Esophagus (tissue), 2 donors: ENCODE results near the gene MRPS6. TPM values are rescaled to one million over a fixed set of nuclear protein-coding genes. Genes with fewer than 3 reads are reported as not detected.

ENCODE experiments used
- H3K27ac ChIP-seq, 2 donors: one replicate each; pipeline ENCODE4 v1.5.1; 2013; ENCODE audit warnings: low read depth in 2 of 2, mild to moderate bottlenecking in 2 of 2, inconsistent platforms in 1 of 2, low read length in 1 of 2, moderate library complexity in 1 of 2
- H3K27me3 ChIP-seq, 2 donors: one replicate each; pipeline ENCODE4 v1.6.1; 2013; ENCODE audit warnings: low read length in 2 of 2, control low read depth in 1 of 2, mild to moderate bottlenecking in 1 of 2; ENCODE audit not compliant: insufficient read depth in 2 of 2, control insufficient read depth in 1 of 2
- H3K36me3 ChIP-seq, 2 donors: one replicate each; pipeline ENCODE4 v1.6.1; 2013; ENCODE audit warnings: low read length in 1 of 2; ENCODE audit not compliant: control insufficient read depth in 2 of 2, insufficient read depth in 2 of 2
- H3K4me1 ChIP-seq, 2 donors: one replicate each; pipeline ENCODE4 v1.6.1; 2013; ENCODE audit warnings: low read length in 1 of 2; ENCODE audit not compliant: control insufficient read depth in 2 of 2, insufficient read depth in 2 of 2
- H3K4me3 ChIP-seq, 2 donors: one replicate each; pipeline ENCODE4 v1.5.1; 2013; ENCODE audit warnings: low read length in 2 of 2, mild to moderate bottlenecking in 2 of 2, low read depth in 1 of 2, moderate library complexity in 1 of 2
- H3K9me3 ChIP-seq, 2 donors: one replicate each; pipeline ENCODE4 v1.6.1; 2013; ENCODE audit warnings: mild to moderate bottlenecking in 2 of 2, low read depth in 1 of 2, low read length in 1 of 2, moderate library complexity in 1 of 2; ENCODE audit not compliant: control insufficient read depth in 2 of 2, insufficient read depth in 1 of 2
- WGBS, 2 donors: extraction: QIAGEN DNeasy Blood & Tissue Kit; methylation state at CpG; one replicate each; pipeline ENCODE4 v1.1.7; 2013; 5-methylcytosine and 5-hydroxymethylcytosine counted together
- polyA plus RNA-seq, 2 donors: library from polyadenylated mRNA; stranded (reverse); fragments of 200-250 nt; gene quantifications; one replicate each; pipeline ENCODE4 v1.2.3, GENCODE V29; 2013
- donor health status: healthy with polysubstance abuse.
- donor health status: Bipolar disorder and iron deficiency.

Gene MRPS6
- polyA plus RNA-seq, 2 donors: 24.3 to 37.8 TPM

GRCh38 chr21:34061983-34062382 lies 11.4 kb upstream of the MRPS6 start:
- 92 to 93% methylated on average over 3 of the region's 3 CpGs for WGBS, 2 donors
- H3K27ac ChIP-seq: no peak overlapping the region
- no peaks in the 10 kb centered on the region for H3K4me1 ChIP-seq
- no peaks in the 10 kb centered on the region for H3K27me3 ChIP-seq
- no peak overlapping the region for H3K4me3 ChIP-seq
- H3K36me3 ChIP-seq: no peaks in the 10 kb centered on the region
- H3K9me3 ChIP-seq: peaks cover 0 to 2% of the 10 kb centered on the region in 2 donors

- Histone ChIP-seq H3K36me3 (no peaks in the 10 kb centered on the region), H3K9me3 (peaks cover 0 to 2% of the 10 kb centered on the region in 2 donors), H3K27ac (no peak overlapping the region), H3K4me1 (no peaks in the 10 kb centered on the region), H3K4me3 (no peak overlapping the region), H3K27me3 (no peaks in the 10 kb centered on the region)
- WGBS, 2 donors: 75 to 78% methylated on average over 3 of the region's 3 CpGs
Measured at GRCh38 chr21:34065027-34065426, 8.4 kb upstream of the MRPS6 start.

- H3K4me1 ChIP-seq: no peaks in the 10 kb centered on the region
- WGBS, 2 donors: 88% methylated on average over 9 of the region's 9 CpGs
- no peaks in the 10 kb centered on the region for H3K36me3 ChIP-seq
- H3K4me3 ChIP-seq: no peak overlapping the region
- no peaks in the 10 kb centered on the region for H3K27me3 ChIP-seq
- H3K9me3 ChIP-seq: no peaks in the 10 kb centered on the region
- no peak overlapping the region for H3K27ac ChIP-seq
Measured at GRCh38 chr21:34071683-34072082, 1.7 kb upstream of the MRPS6 start.

GRCh38 chr21:34072145-34073031 lies 990 bp upstream of the MRPS6 start:
- 32 to 35% methylated on average over 31 to 32 of the region's 32 CpGs for WGBS, 2 donors
- Histone ChIP-seq H3K36me3 (no peaks in the 10 kb centered on the region), H3K9me3 (no peaks in the 10 kb centered on the region), H3K27ac (peak overlapping the region; percentile 28 to 68), H3K4me3 (peak overlapping the region; percentile 60 to 100), H3K4me1 (no peaks in the 10 kb centered on the region), H3K27me3 (no peaks in the 10 kb centered on the region)

- Histone ChIP-seq H3K36me3 (no peaks in the 10 kb centered on the region), H3K4me1 (no peaks in the 10 kb centered on the region), H3K27me3 (no peaks in the 10 kb centered on the region), H3K4me3 (peak overlapping the region; percentile 90 to 100), H3K27ac (peak overlapping the region; percentile 90 to 93), H3K9me3 (no peaks in the 10 kb centered on the region)
- WGBS, 2 donors: 0 to 1% methylated on average over 50 to 95 of the region's 95 CpGs
Measured at GRCh38 chr21:34073749-34074282, 438 bp downstream of the MRPS6 start.

DNA sequence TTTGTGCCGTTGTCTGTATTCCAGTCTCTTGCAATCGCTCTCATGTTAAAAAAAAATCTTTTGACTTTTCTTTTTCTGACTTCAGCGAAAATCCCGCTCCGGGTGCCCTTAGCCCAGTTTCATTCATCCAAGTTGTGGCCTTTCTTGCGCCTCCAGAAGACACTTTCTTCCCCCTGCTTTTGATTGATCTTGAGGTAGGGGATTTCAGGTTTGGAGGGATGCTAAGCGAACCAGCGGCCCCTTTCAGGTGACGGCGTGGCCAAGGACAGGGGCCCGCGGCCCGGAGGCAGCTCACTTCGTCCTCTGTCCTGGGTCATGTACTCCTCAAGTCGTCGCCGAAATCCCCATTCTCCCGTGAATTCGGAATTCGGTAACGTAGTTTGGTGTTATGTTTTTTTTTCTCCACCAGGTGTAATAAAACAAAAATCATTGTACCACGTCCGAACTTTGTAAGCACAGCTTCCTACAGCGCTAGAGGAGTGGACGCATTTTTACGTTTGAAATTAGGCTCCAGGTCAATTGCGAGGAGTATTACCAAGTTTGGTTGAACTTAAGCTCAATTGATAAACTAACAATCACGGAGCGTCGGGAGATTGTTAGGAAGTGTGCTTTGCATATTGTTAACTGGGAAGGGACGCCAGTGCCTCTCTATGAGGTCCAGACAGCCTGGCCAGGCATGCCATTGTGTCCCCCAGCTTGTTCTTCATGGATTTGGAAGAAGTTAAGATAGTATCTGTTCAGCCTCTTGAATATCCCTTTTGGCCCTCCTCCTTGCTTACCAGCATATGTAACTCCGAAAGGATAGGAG lies 1.1 kb downstream of the MRPS6 start:
- Histone ChIP-seq H3K4me3 (peak overlapping the region; percentile 90 to 100), H3K9me3 (no peaks in the 10 kb centered on the region), H3K27ac (peak overlapping the region; percentile 26 to 93), H3K4me1 (no peaks in the 10 kb centered on the region), H3K27me3 (no peaks in the 10 kb centered on the region), H3K36me3 (no peaks in the 10 kb centered on the region)
- 14% methylated on average over 32 of the region's 32 CpGs for WGBS, 2 donors

- Histone ChIP-seq H3K27ac (no peak overlapping the region), H3K36me3 (no peaks in the 10 kb centered on the region), H3K9me3 (no peaks in the 10 kb centered on the region), H3K27me3 (no peaks in the 10 kb centered on the region), H3K4me3 (peak overlapping the region in 1 of 2 donors; percentile 100), H3K4me1 (peaks cover 0 to 2% of the 10 kb centered on the region in 2 donors)
- WGBS, 2 donors: 40 to 44% methylated on average over 2 of the region's 2 CpGs
Measured at GRCh38 chr21:34075091-34075425, 1.7 kb downstream of the MRPS6 start.

DNA sequence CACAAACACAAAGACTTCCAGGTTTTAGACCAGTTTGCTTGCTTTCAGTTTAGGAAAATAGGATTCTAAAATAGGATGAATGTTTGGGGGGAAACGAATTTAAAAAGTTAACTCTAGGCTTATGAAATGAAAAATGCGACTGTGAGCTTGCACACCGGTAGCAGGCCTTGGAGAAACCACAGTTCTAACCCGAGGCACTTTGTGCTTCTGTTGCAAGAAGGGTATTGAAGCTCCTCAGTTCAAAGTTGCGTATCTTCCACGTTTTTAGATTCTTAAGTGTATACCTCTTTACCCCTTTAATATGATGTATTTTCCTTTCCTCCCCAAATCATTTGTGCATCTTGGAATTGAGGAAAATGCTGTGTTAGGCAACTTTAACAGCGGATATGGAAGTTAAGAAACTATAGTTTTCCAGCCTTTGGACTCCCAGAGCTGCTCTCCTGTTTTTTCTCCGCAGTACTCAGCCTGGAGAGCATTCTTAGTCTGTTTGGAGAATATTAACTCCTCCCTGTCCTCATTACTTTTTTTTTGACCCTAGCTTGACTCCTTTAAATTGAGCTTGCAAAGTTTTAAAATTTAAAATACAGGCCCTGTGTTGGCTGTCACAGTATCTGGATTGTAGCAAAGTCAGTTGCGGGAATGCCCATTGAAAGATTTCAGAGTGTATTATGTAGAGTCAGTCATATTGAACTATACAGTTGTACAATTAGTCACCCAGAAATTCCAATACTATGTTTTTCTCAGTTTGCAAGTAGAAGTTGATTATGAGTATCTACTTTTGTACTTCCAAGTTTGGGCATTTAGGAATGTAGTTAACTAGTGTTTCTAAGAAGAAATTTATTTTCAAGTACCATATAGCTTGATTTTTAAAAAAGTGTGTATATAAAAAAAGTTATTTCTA lies 2.6 kb downstream of the MRPS6 start:
- H3K27ac ChIP-seq: no peak overlapping the region
- H3K9me3 ChIP-seq: no peaks in the 10 kb centered on the region
- WGBS, 2 donors: 57% methylated on average over 9 of the region's 9 CpGs
- peak overlapping the region in 1 of 2 donors; percentile 34 for H3K4me3 ChIP-seq
- no peaks in the 10 kb centered on the region for H3K27me3 ChIP-seq
- no peaks in the 10 kb centered on the region for H3K36me3 ChIP-seq
- peaks cover 0 to 2% of the 10 kb centered on the region in 2 donors for H3K4me1 ChIP-seq

- Histone ChIP-seq H3K4me3 (no peak overlapping the region), H3K4me1 (peaks cover 0 to 2% of the 10 kb centered on the region in 2 donors), H3K9me3 (no peaks in the 10 kb centered on the region), H3K27me3 (no peaks in the 10 kb centered on the region), H3K27ac (no peak overlapping the region), H3K36me3 (no peaks in the 10 kb centered on the region)
- WGBS, 2 donors: 96 to 97% methylated on average over 1 of the region's 1 CpG
Measured at GRCh38 chr21:34076835-34077234, 3.5 kb downstream of the MRPS6 start.
